Measurements from ENCODE around the gene SRSF5.

DNA sequence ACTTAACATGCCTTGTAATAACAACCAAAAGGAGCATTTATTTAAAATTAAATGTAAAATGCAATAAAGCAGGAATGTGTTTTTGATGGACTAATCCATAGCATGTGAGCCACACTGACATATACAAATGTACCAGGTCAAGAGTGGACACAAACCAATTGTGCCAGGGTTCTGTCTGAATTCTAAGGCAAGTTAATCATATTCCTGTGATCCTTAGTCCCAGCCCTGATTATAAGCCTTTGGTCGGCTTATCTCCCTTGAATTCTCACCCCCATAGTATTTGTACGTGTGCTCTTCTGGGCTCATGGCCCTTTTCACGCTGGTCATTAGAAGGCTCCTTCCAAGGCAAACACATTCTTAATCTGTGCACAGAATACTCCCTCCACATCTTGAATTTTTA lies 10.6 kb upstream of the SRSF5 start:
- TF ChIP-seq, protein P1, sequence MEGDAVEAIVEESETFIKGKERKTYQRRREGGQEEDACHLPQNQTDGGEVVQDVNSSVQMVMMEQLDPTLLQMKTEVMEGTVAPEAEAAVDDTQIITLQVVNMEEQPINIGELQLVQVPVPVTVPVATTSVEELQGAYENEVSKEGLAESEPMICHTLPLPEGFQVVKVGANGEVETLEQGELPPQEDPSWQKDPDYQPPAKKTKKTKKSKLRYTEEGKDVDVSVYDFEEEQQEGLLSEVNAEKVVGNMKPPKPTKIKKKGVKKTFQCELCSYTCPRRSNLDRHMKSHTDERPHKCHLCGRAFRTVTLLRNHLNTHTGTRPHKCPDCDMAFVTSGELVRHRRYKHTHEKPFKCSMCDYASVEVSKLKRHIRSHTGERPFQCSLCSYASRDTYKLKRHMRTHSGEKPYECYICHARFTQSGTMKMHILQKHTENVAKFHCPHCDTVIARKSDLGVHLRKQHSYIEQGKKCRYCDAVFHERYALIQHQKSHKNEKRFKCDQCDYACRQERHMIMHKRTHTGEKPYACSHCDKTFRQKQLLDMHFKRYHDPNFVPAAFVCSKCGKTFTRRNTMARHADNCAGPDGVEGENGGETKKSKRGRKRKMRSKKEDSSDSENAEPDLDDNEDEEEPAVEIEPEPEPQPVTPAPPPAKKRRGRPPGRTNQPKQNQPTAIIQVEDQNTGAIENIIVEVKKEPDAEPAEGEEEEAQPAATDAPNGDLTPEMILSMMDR (IDR thresholded peaks at IDR 0.05) = no peak
- TF ChIP-seq EP300 (IDR thresholded peaks at IDR 0.05) = no peak
